Smooth muscle cell (in vitro differentiated cells): ENCODE measurements around the gene SEMA5A. TPM values are rescaled to one million over a fixed set of nuclear protein-coding genes. Genes with fewer than 3 reads are reported as not detected.

Source experiments
- DNase-seq: peaks from one replicate; lab custom pipeline; 2025; ENCODE audit not compliant: unreplicated experiment; lab: John Stamatoyannopoulos, UW
- H2AFZ ChIP-seq: fragments of 200-600 bp; sonication (generic); 2 replicates; pipeline ENCODE4 v1.6.0; 2016; ENCODE audit warnings: antibody characterized with exemption, low read depth, mild to moderate bottlenecking
- H3F3A ChIP-seq: fragments of 200-600 bp; sonication (generic); 2 replicates; pipeline ENCODE4 v1.6.0; 2017; ENCODE audit warnings: antibody characterized with exemption, low read depth
- H3K27ac ChIP-seq: fragments of 200-600 bp; sonication (generic); 2 replicates; pipeline ENCODE4 v1.5.1; 2016; ENCODE audit warnings: low read depth, mild to moderate bottlenecking
- H3K27me3 ChIP-seq: fragments of 200-600 bp; sonication (generic); 2 replicates; pipeline ENCODE4 v1.6.1; 2016; ENCODE audit warnings: low read depth, mild to moderate bottlenecking
- H3K36me3 ChIP-seq: fragments of 200-600 bp; sonication (generic); 2 replicates; pipeline ENCODE4 v1.5.1; 2016; ENCODE audit warnings: low read depth
- H3K4me1 ChIP-seq: fragments of 200-600 bp; sonication (generic); 2 replicates; pipeline ENCODE4 v1.5.1; 2016; ENCODE audit warnings: low read depth
- H3K4me2 ChIP-seq: fragments of 200-600 bp; sonication (generic); 2 replicates; pipeline ENCODE4 v1.6.0; 2016; ENCODE audit warnings: mild to moderate bottlenecking
- H3K4me3 ChIP-seq: fragments of 200-600 bp; sonication (generic); 2 replicates; pipeline ENCODE4 v1.5.1; 2016; ENCODE audit warnings: mild to moderate bottlenecking
- H3K79me2 ChIP-seq: fragments of 200-600 bp; sonication (generic); 2 replicates; pipeline ENCODE4 v1.6.0; 2016; ENCODE audit warnings: low read depth, mild to moderate bottlenecking
- H3K9ac ChIP-seq: fragments of 200-600 bp; sonication (generic); 2 replicates; pipeline ENCODE4 v1.6.0; 2016; ENCODE audit warnings: low read depth
- H3K9me3 ChIP-seq: fragments of 200-600 bp; sonication (generic); replicated peaks from 2 replicates; pipeline ENCODE4 v1.5.1; 2016; ENCODE audit warnings: low read depth
- H4K20me1 ChIP-seq: fragments of 200-600 bp; sonication (generic); 2 replicates; pipeline ENCODE4 v1.6.0; 2016; ENCODE audit warnings: low read depth
- CTCF ChIP-seq: fragments of 200-600 bp; sonication (generic); IDR thresholded peaks from 2 replicates; pipeline ENCODE4 v1.5.1; 2017; ENCODE audit warnings: borderline replicate concordance, mild to moderate bottlenecking, antibody characterized with exemption; ENCODE audit not compliant: insufficient read depth, poor library complexity, severe bottlenecking
- WGBS: methylation state at CpG from one replicate; pipeline ENCODE4 v1.1.7; 2016; ENCODE audit warnings: low lambda C conversion rate; 5-methylcytosine and 5-hydroxymethylcytosine counted together
- polyA plus RNA-seq: library from polyadenylated mRNA; unstranded; fragments of >200 nt; fragmentation: Nextera tagmentation; extraction: Ambion mirVana; gene quantifications from 2 replicates; pipeline ENCODE4 v1.2.1, GENCODE V29; 2016
- total RNA-seq: library from RNA; depleted of rRNA; stranded (reverse); fragments of >200 nt; gene quantifications from 2 replicates; pipeline ENCODE4 v1.2.3, GENCODE V29; 2014

Gene SEMA5A
- total and polyA plus RNA-seq, 2 experiments from 2014 or later = 21.6 to 65.1 TPM

DNA sequence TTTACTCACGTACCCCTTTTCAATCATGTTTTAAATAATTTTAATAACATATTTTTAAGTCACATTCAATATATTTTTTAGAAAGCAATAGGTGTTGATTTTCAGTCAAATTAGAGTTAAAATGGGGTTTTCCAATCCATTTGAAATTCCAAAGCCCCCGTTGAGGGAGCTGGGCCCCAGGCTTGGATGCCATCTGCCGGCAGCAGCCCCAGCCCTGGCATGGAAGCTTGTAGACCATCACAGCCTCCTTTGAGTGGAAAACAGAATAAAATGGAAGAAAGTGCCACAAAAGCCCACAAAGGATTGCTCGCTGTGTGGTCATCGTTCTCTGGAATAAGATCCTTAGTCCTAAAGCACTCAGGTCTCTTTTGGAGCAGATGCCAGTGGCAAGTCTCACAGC lies 81.4 kb downstream of the SEMA5A start:
- H3K27ac ChIP-seq = no peak overlapping the region
- no peaks in the 10 kb centered on the region for H3K27me3 ChIP-seq
- WGBS = 91% methylated on average over 5 of the region's 5 CpGs
- H4K20me1 ChIP-seq = no peaks in the 10 kb centered on the region
- peaks cover 27% of the 10 kb centered on the region for H3K79me2 ChIP-seq
- no peak overlapping the region for H2AFZ ChIP-seq
- H3K9ac ChIP-seq = no peak overlapping the region
- no peak overlapping the region for H3K4me3 ChIP-seq
- no peak for DNase-seq
- no peak overlapping the region for H3K4me2 ChIP-seq
- no peaks in the 10 kb centered on the region for H3K9me3 ChIP-seq
- no peaks in the 10 kb centered on the region for H3K36me3 ChIP-seq
- TF ChIP-seq CTCF = no peak
- peaks cover 20% of the 10 kb centered on the region for H3F3A ChIP-seq
- no peaks in the 10 kb centered on the region for H3K4me1 ChIP-seq

DNA sequence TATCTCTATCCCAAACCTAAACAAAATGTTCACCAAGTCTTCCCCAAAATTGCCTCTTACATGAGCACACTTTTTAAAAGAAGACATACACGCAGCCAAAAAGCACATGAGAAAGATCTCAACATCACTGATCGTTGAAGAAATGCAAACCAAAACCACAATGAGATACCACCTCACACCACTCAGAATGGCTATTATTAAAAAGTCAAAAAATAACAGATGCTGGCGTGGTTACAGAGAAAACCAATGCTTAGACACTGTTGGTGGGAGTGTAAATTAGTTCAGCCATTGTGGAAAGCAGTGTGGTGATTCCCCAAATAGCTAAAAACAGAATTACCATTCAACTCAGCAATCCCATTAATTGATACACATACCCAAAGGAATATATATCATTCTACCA lies 83.8 kb downstream of the SEMA5A start:
- no peaks in the 10 kb centered on the region for H3K27me3 ChIP-seq
- no peak overlapping the region for H3K4me2 ChIP-seq
- H3K9ac ChIP-seq = no peak overlapping the region
- peaks cover 34% of the 10 kb centered on the region for H3K79me2 ChIP-seq
- no peak for TF ChIP-seq CTCF
- peaks cover 5% of the 10 kb centered on the region for H3K4me1 ChIP-seq
- peaks cover 8% of the 10 kb centered on the region for H3F3A ChIP-seq
- no peak for DNase-seq
- no peaks in the 10 kb centered on the region for H3K36me3 ChIP-seq
- H2AFZ ChIP-seq = no peak overlapping the region
- H4K20me1 ChIP-seq = no peaks in the 10 kb centered on the region
- H3K4me3 ChIP-seq = no peak overlapping the region
- H3K27ac ChIP-seq = no peak overlapping the region
- WGBS = 82% methylated on average over 3 of the region's 3 CpGs
- no peaks in the 10 kb centered on the region for H3K9me3 ChIP-seq

DNA sequence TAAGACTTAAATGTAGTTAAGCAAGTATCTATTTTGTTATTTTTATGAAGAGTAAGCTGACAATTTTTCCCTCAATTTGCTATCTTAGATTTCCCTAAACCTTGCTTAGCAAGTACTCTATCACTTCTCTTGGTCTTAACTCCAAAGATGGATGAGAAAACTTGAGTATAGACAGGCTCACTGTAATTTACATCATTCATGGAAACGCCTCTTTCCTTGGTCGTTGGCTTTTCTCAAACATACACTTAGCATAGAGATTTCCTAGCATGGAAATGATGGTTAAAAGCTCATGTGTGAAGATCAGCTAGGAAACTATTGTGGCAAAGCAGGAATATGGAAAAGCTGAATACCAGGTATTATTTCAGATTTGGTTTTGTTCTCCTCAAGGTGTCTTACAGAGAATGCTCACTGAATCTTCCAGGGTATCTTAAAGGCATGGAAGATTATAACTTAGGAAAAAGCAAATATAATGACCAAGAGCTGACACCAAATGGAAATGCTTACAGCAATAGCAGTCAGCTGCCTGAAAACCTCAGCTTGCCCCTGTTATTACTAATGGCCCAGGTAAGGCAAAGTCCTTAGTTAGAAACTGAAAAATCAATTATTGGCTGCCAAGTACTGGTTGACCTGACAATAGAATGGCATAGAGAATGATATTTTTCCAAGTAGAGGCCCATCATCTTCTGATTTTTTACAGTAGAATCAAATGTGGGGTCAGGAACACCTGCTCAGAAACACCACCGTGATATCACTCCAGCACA lies 84.8 kb downstream of the SEMA5A start:
- H3K4me2 ChIP-seq = no peak overlapping the region
- H3K27ac ChIP-seq = no peak overlapping the region
- peaks cover 34% of the 10 kb centered on the region for H3K79me2 ChIP-seq
- H3K36me3 ChIP-seq = no peaks in the 10 kb centered on the region
- TF ChIP-seq CTCF = no peak
- peaks cover 14% of the 10 kb centered on the region for H3K4me1 ChIP-seq
- no peak overlapping the region for H3K9ac ChIP-seq
- no peaks in the 10 kb centered on the region for H3K9me3 ChIP-seq
- H3K4me3 ChIP-seq = no peak overlapping the region
- no peaks in the 10 kb centered on the region for H3F3A ChIP-seq
- no peaks in the 10 kb centered on the region for H3K27me3 ChIP-seq
- H2AFZ ChIP-seq = no peak overlapping the region
- WGBS = 94% methylated on average over 3 of the region's 3 CpGs
- DNase-seq = no peak
- H4K20me1 ChIP-seq = no peaks in the 10 kb centered on the region

DNA sequence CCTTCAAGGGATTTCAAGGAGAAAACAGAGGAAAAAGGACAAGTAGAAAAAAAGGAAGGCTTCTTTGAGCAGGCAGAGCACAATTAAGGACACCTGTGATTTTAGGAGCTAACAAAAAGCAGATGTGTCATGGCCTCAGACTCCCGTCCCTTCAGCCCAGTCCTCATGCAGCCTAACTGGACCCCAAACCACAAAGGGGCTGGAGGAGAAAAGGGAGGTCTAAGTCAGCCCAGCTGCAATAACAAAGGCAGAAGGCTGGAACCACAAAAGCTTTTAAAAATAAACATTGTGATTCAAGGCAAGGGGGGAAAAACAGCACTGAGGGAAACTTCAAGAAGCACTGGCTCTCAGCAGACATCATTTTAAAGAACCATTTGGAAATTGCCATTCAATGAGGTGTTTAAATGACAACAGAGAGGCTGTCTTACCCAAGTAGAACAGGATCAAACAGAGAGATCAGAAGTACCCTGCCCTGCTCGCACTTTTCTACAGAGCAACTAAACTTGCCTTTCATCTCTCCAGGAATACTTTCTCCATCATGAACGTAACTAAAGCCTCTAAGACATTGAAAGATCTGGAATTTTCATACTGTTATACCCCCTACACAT lies 89.3 kb downstream of the SEMA5A start:
- H3K36me3 ChIP-seq = no peaks in the 10 kb centered on the region
- no peak for TF ChIP-seq CTCF
- H3K4me2 ChIP-seq = peak overlapping the region; percentile 62
- H3F3A ChIP-seq = peaks cover 16% of the 10 kb centered on the region
- DNase-seq = no peak
- H3K9ac ChIP-seq = no peak overlapping the region
- peaks cover 30% of the 10 kb centered on the region for H3K4me1 ChIP-seq
- H2AFZ ChIP-seq = no peak overlapping the region
- WGBS = 25% methylated on average over 3 of the region's 3 CpGs
- no peaks in the 10 kb centered on the region for H3K9me3 ChIP-seq
- no peaks in the 10 kb centered on the region for H4K20me1 ChIP-seq
- no peak overlapping the region for H3K4me3 ChIP-seq
- H3K79me2 ChIP-seq = peaks cover 22% of the 10 kb centered on the region
- H3K27me3 ChIP-seq = no peaks in the 10 kb centered on the region
- H3K27ac ChIP-seq = peak overlapping the region; percentile 64
